Ectodermal cell (in vitro differentiated cells): Measurements from ENCODE around the gene CSNK1D. TPM values are rescaled to one million over a fixed set of nuclear protein-coding genes. Genes with fewer than 3 reads are reported as not detected.
A peak's percentile ranks its signal among the peaks of the same experiment; 100 is the strongest.

Experiments used
- H3K27ac ChIP-seq: 2 replicates; pipeline ENCODE4 v1.7.0; 2013; ENCODE audit warnings: mild to moderate bottlenecking, low read depth, low read length; ENCODE audit not compliant: insufficient read depth, poor library complexity, severe bottlenecking
- H3K27me3 ChIP-seq: 2 replicates; pipeline ENCODE4 v1.7.0; 2013; ENCODE audit warnings: mild to moderate bottlenecking, low read length; ENCODE audit not compliant: insufficient read depth, control insufficient read depth, poor library complexity, severe bottlenecking
- H3K36me3 ChIP-seq: one replicate; pipeline ENCODE4 v1.7.0; 2013; ENCODE audit warnings: low read length; ENCODE audit not compliant: control insufficient read depth, insufficient read depth
- H3K4me1 ChIP-seq: one replicate; pipeline ENCODE4 v1.7.0; 2013; ENCODE audit warnings: low read length; ENCODE audit not compliant: control insufficient read depth, insufficient read depth
- H3K4me3 ChIP-seq: 2 replicates; pipeline ENCODE4 v1.7.0; 2013; ENCODE audit warnings: low read depth, low read length, control low read depth; ENCODE audit not compliant: insufficient read depth
- H3K9me3 ChIP-seq: 2 replicates; pipeline ENCODE4 v1.7.0; 2013; ENCODE audit warnings: mild to moderate bottlenecking, low read length, moderate library complexity; ENCODE audit not compliant: control insufficient read depth
- WGBS, 2 experiments: methylation state at CpG; one replicate each; pipeline ENCODE4 v1.1.7; 2013; ENCODE audit warnings: missing lambda C conversion rate in 2 of 2; 5-methylcytosine and 5-hydroxymethylcytosine counted together
- polyA plus RNA-seq, 4 experiments: library from polyadenylated mRNA; stranded (reverse); fragments of 50-300 nt; gene quantifications; one replicate each; pipeline ENCODE4 v1.2.3, GENCODE V29; 2013

Gene CSNK1D
- 133 TPM for polyA plus RNA-seq (2013, experiment 1 of 4)
- 144 TPM for polyA plus RNA-seq (2013, experiment 2 of 4)
- 87.0 TPM for polyA plus RNA-seq (2013, experiment 3 of 4)
- polyA plus RNA-seq (2013, experiment 4 of 4) = 106 TPM

DNA sequence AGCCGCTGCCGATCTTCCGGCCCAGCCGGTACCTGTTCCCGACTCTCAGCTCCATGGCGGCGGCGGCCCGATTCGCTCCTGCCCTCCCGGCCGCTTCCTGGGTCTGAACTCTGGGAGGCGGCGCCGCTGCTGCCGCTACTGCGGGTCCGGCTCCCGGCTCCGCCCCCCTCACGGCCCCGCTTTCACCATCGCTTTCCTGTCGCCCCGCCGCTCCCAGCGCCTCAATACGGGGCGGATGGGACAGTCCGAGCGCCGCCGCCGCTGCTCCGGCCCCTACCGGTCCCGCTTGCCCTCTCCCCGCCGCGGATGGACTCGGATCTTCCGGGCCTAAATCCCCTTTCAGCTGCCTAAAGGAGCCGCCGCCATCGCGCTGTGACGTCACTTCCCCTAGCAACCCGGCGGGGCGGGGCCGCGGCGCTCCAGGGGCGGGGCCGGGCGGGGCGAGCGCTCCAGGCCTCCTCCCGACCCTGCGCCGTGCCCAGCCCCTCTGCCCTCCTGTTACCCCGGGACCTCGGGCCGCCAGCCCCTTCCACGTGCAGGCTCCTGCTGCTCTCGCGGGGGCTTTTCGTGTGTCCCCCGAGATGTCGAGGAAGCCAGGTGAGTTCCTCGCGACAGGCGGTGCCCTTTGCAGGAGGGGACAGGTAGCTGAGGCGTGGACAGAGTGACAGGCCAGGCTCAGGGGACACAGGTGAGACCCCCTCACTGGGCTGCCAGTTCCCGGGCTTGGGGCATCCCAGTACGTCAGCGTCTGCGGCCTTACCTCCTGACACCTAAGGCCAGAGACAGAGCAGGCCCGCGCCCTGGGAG is at the start of gene CSNK1D:
TSS of gene CSNK1D (minus strand) at position 374 of the 807 bp plus-strand sequence. CDS start at position 55, 319 bp downstream.
- Histone ChIP-seq H3K4me3 (peak within 1 kb of the TSS; percentile 91), H3K9me3 (no peaks in the 10 kb centered on the region), H3K27ac (peak within 1 kb of the TSS; percentile 100), H3K36me3 (peaks cover 10% of the 10 kb centered on the region), H3K27me3 (peaks cover 8% of the 10 kb centered on the region), H3K4me1 (peaks cover 9% of the 10 kb centered on the region)
- 5% methylated on average over 80 of the region's 80 CpGs for WGBS, 2 experiments

GRCh38 chr17:82322526-82323453 is 49.3 kb upstream of the CSNK1D start:
- Histone ChIP-seq H3K9me3 (no peaks in the 10 kb centered on the region), H3K27me3 (peaks cover 14% of the 10 kb centered on the region), H3K4me1 (peaks cover 21% of the 10 kb centered on the region), H3K36me3 (no peaks in the 10 kb centered on the region), H3K27ac (no peak overlapping the region), H3K4me3 (no peak overlapping the region)
- WGBS, 2 experiments = 87 to 88% methylated on average over 28 of the region's 28 CpGs

GRCh38 chr17:82321947-82322466 is 48.5 kb upstream of the CSNK1D start:
- Histone ChIP-seq H3K27ac (no peak overlapping the region), H3K4me1 (peaks cover 14% of the 10 kb centered on the region), H3K27me3 (peaks cover 10% of the 10 kb centered on the region), H3K9me3 (no peaks in the 10 kb centered on the region), H3K4me3 (no peak overlapping the region), H3K36me3 (no peaks in the 10 kb centered on the region)
- WGBS, 2 experiments = 93% methylated on average over 21 of the region's 21 CpGs

DNA sequence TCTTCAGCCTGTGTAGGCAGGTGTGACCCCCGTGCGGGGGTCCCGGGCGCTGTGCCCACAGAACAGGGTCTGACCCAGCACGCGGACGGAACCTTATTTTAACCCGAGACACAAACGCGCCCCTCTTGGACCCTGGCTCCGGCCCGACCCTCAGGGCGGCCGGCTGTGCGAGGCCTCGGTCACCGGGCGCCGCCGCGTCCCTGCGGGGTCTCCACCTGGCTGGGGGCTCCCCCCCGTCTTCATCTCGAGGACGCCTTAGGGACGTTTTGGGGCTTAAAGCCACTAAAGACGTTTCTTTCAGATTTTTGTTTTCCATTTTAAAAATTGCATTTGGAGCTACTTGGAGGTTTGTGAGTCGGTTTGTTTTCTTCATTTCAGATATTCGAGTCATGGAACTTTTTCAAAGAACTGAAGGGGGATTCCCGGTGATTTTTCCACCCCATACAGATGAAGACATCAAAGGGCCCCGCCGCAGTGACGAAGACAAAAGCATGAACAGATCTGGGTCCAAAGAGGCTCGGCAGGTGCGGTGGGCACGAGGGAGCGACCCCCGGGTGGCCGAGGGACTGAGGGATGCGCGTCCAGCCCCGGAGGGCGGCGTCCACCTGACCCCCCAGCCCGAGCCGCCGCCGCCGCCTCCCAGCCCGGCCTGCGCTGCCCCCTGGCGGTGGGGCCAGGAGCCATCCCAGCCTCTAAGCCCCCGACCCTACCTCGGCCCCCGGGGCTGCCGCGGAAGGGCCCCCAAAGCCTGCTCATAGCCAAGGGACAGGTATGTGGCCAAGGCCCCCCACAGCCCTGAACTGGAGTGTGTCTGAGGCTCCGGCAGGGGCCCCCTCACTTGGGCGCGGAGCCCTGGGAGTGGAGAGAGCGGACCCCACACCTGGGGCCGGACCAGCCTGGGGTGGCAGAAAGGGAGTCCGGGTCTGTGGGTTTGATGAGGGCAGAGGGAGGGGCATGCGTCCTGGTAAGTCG is 47.7 kb upstream of the CSNK1D start:
- 56 to 57% methylated on average over 65 of the region's 65 CpGs for WGBS, 2 experiments
- Histone ChIP-seq H3K36me3 (no peaks in the 10 kb centered on the region), H3K27me3 (peaks cover 5% of the 10 kb centered on the region), H3K9me3 (no peaks in the 10 kb centered on the region), H3K4me1 (peaks cover 13% of the 10 kb centered on the region), H3K27ac (no peak overlapping the region), H3K4me3 (no peak overlapping the region)

DNA sequence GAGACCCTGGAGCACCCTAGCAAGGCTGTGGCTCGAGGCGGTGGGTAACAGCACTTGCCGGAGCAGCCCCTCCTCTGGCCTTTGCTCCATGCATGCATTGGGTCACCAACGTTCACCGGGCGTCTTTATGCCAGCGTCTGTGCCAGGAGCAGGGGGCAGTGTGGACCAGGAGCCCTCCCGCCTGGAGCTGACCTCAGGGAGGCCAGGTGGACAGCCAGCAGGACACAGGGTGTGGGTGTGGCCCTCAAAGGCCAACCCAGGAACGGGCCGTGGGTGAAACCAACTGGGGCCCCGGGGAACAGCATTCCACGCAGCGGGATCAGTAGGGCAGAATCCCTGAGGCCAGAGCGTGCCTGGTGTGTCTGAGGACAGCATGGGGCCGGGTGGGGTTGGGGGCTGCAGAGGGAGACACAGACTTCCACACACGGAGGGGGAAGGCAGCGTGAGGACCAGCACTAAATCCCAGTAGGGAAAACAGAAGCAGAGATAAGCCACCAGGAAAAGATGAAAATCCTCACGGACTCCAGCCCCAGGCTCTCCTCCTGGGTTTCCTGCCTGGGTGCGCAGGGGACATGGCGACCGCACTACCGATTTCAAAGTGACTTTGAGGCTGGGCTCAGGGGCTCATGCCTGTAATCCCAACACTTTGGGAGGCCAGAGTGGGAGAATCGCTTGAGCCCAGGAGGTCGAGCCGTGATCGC is 46.8 kb upstream of the CSNK1D start:
- 88 to 89% methylated on average over 26 of the region's 26 CpGs for WGBS, 2 experiments

DNA sequence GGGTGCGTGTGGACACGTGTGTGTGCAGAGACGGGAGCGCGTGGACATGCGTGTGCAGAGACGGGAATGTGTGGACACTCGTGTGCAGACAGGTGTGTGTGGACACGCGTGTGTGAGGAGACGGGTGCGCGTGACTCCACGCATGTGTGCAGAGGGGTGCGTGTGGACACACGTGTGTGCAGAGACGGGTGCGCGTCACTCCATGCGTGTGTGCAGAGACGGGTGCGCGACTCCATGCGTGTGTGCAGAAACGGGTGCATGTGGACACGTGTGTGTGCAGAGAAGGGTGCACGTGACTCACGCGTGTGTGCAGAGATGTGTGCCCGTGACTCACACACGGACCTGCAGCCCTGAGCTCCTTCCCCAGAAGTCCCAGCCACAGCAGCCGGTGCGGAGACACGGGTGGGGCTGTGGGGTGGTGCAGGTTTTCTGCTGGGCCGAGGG is 46.1 kb upstream of the CSNK1D start:
- Histone ChIP-seq H3K4me1 (peaks cover 22% of the 10 kb centered on the region), H3K27ac (no peak overlapping the region), H3K27me3 (peaks cover 5% of the 10 kb centered on the region), H3K36me3 (no peaks in the 10 kb centered on the region), H3K9me3 (no peaks in the 10 kb centered on the region), H3K4me3 (no peak overlapping the region)
- 96% methylated on average over 35 of the region's 35 CpGs for WGBS, 2 experiments

More for the DNA sequence above, 46.8 kb upstream of the CSNK1D start:
- peaks cover 5% of the 10 kb centered on the region for H3K27me3 ChIP-seq
- no peaks in the 10 kb centered on the region for H3K36me3 ChIP-seq
- peaks cover 22% of the 10 kb centered on the region for H3K4me1 ChIP-seq
- H3K27ac ChIP-seq = no peak overlapping the region
- no peaks in the 10 kb centered on the region for H3K9me3 ChIP-seq
- no peak overlapping the region for H3K4me3 ChIP-seq

GRCh38 chr17:82318772-82319606 is 45.5 kb upstream of the CSNK1D start:
- Histone ChIP-seq H3K27me3 (peaks cover 5% of the 10 kb centered on the region), H3K4me1 (peaks cover 17% of the 10 kb centered on the region), H3K4me3 (no peak overlapping the region), H3K27ac (no peak overlapping the region), H3K36me3 (no peaks in the 10 kb centered on the region), H3K9me3 (no peaks in the 10 kb centered on the region)
- 95% methylated on average over 76 of the region's 76 CpGs for WGBS, 2 experiments

GRCh38 chr17:82318169-82318498 is 44.6 kb upstream of the CSNK1D start:
- Histone ChIP-seq H3K27me3 (peaks cover 5% of the 10 kb centered on the region), H3K27ac (no peak overlapping the region), H3K4me3 (no peak overlapping the region), H3K36me3 (no peaks in the 10 kb centered on the region), H3K4me1 (peaks cover 11% of the 10 kb centered on the region), H3K9me3 (no peaks in the 10 kb centered on the region)
- 94 to 97% methylated on average over 20 of the region's 20 CpGs for WGBS, 2 experiments
